Esophagus muscularis mucosa (tissue), 4 donors: Measurements from ENCODE around the gene FAM78B.

Source experiments
- EP300 ChIP-seq: sonication (generic); formaldehyde crosslinking; IDR thresholded peaks from one replicate; pipeline ENCODE4 v1.6.1; 2017; ENCODE audit warnings: antibody characterized with exemption
- POLR2A ChIP-seq: fragments of 450-650 bp; IDR thresholded peaks from one replicate; pipeline ENCODE4 v1.6.1; 2017; ENCODE audit warnings: antibody characterized with exemption, moderate library complexity, mild to moderate bottlenecking, low read depth
- TF ChIP-seq, protein P1 (sequence below), 3 experiments: fragments of 200-600 bp in 2 of 3; fragments of 450-650 bp in 1 of 3; sonication (generic) in 2 of 3; IDR thresholded peaks; one replicate each; pipeline ENCODE4 v1.5.1; 2017 to 2019; ENCODE audit warnings: antibody characterized with exemption in 3 of 3, mild to moderate bottlenecking in 2 of 3, moderate library complexity in 1 of 3

DNA sequence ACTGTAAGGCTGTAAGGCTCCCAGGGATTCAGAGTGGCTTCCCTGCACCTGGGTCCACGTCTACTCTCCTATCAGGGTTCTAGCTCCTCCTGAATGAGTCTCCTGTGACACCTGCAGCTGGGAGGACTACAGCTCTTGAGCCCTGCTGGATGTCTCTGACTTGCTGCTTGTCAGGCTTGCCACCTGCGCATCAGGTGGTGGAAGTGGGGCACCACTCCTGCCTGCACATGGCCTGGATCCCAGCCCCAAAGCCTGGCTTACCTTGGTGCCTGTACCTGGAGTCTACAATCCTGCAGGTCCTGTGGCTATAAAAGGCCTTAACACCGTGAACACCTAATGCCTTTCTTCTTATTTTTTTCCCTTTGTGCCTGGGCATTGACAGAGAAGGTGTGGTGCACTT, 82.2 kb downstream of the FAM78B start:
- TF ChIP-seq, protein P1, sequence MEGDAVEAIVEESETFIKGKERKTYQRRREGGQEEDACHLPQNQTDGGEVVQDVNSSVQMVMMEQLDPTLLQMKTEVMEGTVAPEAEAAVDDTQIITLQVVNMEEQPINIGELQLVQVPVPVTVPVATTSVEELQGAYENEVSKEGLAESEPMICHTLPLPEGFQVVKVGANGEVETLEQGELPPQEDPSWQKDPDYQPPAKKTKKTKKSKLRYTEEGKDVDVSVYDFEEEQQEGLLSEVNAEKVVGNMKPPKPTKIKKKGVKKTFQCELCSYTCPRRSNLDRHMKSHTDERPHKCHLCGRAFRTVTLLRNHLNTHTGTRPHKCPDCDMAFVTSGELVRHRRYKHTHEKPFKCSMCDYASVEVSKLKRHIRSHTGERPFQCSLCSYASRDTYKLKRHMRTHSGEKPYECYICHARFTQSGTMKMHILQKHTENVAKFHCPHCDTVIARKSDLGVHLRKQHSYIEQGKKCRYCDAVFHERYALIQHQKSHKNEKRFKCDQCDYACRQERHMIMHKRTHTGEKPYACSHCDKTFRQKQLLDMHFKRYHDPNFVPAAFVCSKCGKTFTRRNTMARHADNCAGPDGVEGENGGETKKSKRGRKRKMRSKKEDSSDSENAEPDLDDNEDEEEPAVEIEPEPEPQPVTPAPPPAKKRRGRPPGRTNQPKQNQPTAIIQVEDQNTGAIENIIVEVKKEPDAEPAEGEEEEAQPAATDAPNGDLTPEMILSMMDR (IDR thresholded peaks at IDR 0.05) = no peak
- TF ChIP-seq EP300 (no peak), POLR2A (no peak)
